HepG2 (cell line): ENCODE data around the gene COL8A2. TPM values are rescaled to one million over a fixed set of nuclear protein-coding genes. Genes with fewer than 3 reads are reported as not detected.

Experiments used
- AGO2 ChIP-seq: fragments of 200-400 bp; formaldehyde crosslinking; optimal IDR thresholded peaks from 2 replicates; pipeline ENCODE3; 2017; ENCODE audit warnings: mild to moderate bottlenecking, low read depth, low read length, moderate library complexity
- REPIN1 ChIP-seq: sonication (generic); formaldehyde crosslinking; IDR thresholded peaks from 2 replicates; pipeline ENCODE4 v1.8.0; 2022; ENCODE audit warnings: missing genetic modification reagents, low read depth, mild to moderate bottlenecking, borderline replicate concordance
- RFX3 ChIP-seq: IDR thresholded peaks from 2 replicates; pipeline ENCODE4 v1.6.1; 2016; ENCODE audit warnings: missing biosample characterization, missing genetic modification reagents
- SCMH1 ChIP-seq: sonication (generic); formaldehyde crosslinking; IDR thresholded peaks from 2 replicates; pipeline ENCODE4 v1.9.0; 2021; ENCODE audit warnings: missing genetic modification reagents, mild to moderate bottlenecking, borderline replicate concordance
- ZIK1 ChIP-seq: sonication (generic); formaldehyde crosslinking; IDR thresholded peaks from 2 replicates; pipeline ENCODE4 v1.5.0; 2020; ENCODE audit warnings: mild to moderate bottlenecking, low read depth, missing genetic modification reagents, borderline replicate concordance
- ZNF343 ChIP-seq: sonication (generic); formaldehyde crosslinking; IDR thresholded peaks from 2 replicates; pipeline ENCODE4 v1.4.0; 2020; ENCODE audit warnings: mild to moderate bottlenecking, missing genetic modification reagents
- ZNF446 ChIP-seq: sonication (generic); formaldehyde crosslinking; IDR thresholded peaks from 2 replicates; pipeline ENCODE4 v1.5.0; 2020; ENCODE audit warnings: mild to moderate bottlenecking, missing genetic modification reagents
- ZNF616 ChIP-seq: sonication (generic); formaldehyde crosslinking; IDR thresholded peaks from 2 replicates; pipeline ENCODE4 v1.5.0; 2020; ENCODE audit warnings: low read depth, mild to moderate bottlenecking, missing genetic modification reagents
- ZNF674 ChIP-seq: sonication (generic); formaldehyde crosslinking; IDR thresholded peaks from 2 replicates; pipeline ENCODE4 v1.5.0; 2020; ENCODE audit warnings: low read depth, mild to moderate bottlenecking, missing genetic modification reagents
- ZNF850 ChIP-seq: sonication (generic); formaldehyde crosslinking; conservative IDR thresholded peaks from 2 replicates; pipeline ENCODE4 v1.9.0; 2021; ENCODE audit warnings: mild to moderate bottlenecking, missing genetic modification reagents
- ZSCAN21 ChIP-seq: sonication (generic); formaldehyde crosslinking; IDR thresholded peaks from 2 replicates; pipeline ENCODE4 v1.8.0; 2022; ENCODE audit warnings: mild to moderate bottlenecking, missing genetic modification reagents, moderate library complexity, borderline replicate concordance
- polyA plus RNA-seq, 8 experiments: library from polyadenylated mRNA; depleted of rRNA in 3 of 8; stranded (reverse) in 7 of 8; unstranded in 1 of 8; fragments of >200 nt; fragmentation: Illumina TruSeq in 4 of 8; extraction: Trizol in 4 of 8; gene quantifications; 2 replicates each; pipeline versions ENCODE4 v1.2.1 to v1.2.3, GENCODE V29; 2011 to 2016; ENCODE audit warnings: low read depth in 4 of 8, missing spikeins in 1 of 8, mixed read lengths in 1 of 8; ENCODE audit not compliant: insufficient read depth in 1 of 8
- total RNA-seq, 5 experiments: library from RNA; depleted of rRNA; stranded (reverse); fragments of >200 nt; fragmentation: Illumina TruSeq; extraction: Trizol; gene quantifications; 2 replicates each; pipeline ENCODE4 v1.2.3, GENCODE V29; 2016; ENCODE audit warnings: low read depth in 1 of 5
- TF ChIP-seq, protein P1 (sequence below): sonication (generic); formaldehyde crosslinking; IDR thresholded peaks from 2 replicates; pipeline ENCODE4 v1.4.0; 2020; ENCODE audit warnings: mild to moderate bottlenecking, missing genetic modification reagents
- TF ChIP-seq, protein P2 (sequence below): sonication (generic); formaldehyde crosslinking; IDR thresholded peaks from 2 replicates; pipeline ENCODE4 v1.9.0; 2021; ENCODE audit warnings: missing genetic modification reagents, borderline replicate concordance
- TF ChIP-seq, protein P3 (sequence below): sonication (generic); formaldehyde crosslinking; conservative IDR thresholded peaks from 2 replicates; pipeline ENCODE4 v1.8.1; 2023; ENCODE audit warnings: missing genetic modification reagents
- TF ChIP-seq, protein P4 (sequence below): sonication (generic); formaldehyde crosslinking; IDR thresholded peaks from 2 replicates; pipeline ENCODE4 v1.5.0; 2020; ENCODE audit warnings: missing genetic modification reagents
- TF ChIP-seq, protein P5 (sequence below): sonication (generic); formaldehyde crosslinking; IDR thresholded peaks from 2 replicates; pipeline ENCODE4 v1.8.0; 2022; ENCODE audit warnings: low read depth, missing genetic modification reagents
- TF ChIP-seq, protein P6 (sequence below): sonication (generic); formaldehyde crosslinking; IDR thresholded peaks from 2 replicates; pipeline ENCODE4 v1.4.0; 2020; ENCODE audit warnings: missing genetic modification reagents, borderline replicate concordance
- TF ChIP-seq, protein P7 (sequence below): sonication (generic); formaldehyde crosslinking; conservative IDR thresholded peaks from 2 replicates; pipeline ENCODE4 v1.4.0; 2020; ENCODE audit warnings: missing genetic modification reagents

COL8A2 gene
- total and polyA plus RNA-seq, 2 of the 13 experiments (the other 11 are each of a cell fraction or from before 2014, with no cell fraction given) = 0.13 to 0.24 TPM

DNA sequence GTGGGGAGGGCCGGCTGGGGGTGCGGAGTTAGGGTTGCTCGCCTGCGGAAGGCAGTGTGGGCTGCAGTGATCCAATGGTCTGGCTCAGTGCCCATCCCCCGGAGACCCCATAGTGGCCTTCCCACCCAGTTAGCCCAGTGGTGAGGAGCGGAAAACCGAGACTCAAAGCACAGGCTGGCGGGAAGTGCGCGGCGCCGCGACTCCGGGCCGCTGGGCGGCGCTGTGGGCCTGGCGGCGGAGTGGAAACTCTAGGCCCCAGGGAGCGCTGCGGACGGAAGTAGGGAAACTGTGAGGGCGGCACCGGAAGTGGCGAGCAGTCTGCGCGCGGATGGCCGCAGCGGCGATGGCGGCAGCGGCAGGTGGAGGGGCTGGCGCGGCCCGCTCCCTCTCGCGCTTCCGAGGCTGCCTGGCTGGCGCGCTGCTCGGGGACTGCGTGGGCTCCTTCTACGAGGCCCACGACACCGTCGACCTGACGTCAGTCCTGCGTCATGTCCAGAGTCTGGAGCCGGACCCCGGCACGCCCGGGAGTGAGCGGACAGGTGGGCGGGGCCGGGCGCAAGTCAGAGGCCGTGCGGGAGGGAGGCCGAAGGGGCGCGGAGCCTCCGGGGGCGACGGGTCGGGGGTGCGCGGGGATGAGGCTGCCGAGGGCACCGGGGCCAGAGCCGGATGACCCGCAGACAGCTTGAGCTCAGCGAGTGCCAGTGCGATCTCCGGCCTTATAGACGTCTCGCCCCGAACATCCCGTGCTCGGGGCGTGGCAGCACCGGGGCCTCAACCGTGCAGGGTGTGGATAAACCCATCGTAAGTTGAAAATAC, 36.2 kb downstream of the COL8A2 start, which contains the start of gene ADPRS (continued):
- peak; percentile 96 for TF ChIP-seq ZNF446
- TF ChIP-seq AGO2 = peak; percentile 79
- TF ChIP-seq RFX3 = no peak
- TF ChIP-seq ZNF674 = no peak
- TF ChIP-seq, protein P1, sequence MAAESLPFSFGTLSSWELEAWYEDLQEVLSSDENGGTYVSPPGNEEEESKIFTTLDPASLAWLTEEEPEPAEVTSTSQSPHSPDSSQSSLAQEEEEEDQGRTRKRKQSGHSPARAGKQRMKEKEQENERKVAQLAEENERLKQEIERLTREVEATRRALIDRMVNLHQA (CRISPR knock-in tag) = peak; percentile 55; the same call in 1 of the 2 replicates
- TF ChIP-seq, protein P2, sequence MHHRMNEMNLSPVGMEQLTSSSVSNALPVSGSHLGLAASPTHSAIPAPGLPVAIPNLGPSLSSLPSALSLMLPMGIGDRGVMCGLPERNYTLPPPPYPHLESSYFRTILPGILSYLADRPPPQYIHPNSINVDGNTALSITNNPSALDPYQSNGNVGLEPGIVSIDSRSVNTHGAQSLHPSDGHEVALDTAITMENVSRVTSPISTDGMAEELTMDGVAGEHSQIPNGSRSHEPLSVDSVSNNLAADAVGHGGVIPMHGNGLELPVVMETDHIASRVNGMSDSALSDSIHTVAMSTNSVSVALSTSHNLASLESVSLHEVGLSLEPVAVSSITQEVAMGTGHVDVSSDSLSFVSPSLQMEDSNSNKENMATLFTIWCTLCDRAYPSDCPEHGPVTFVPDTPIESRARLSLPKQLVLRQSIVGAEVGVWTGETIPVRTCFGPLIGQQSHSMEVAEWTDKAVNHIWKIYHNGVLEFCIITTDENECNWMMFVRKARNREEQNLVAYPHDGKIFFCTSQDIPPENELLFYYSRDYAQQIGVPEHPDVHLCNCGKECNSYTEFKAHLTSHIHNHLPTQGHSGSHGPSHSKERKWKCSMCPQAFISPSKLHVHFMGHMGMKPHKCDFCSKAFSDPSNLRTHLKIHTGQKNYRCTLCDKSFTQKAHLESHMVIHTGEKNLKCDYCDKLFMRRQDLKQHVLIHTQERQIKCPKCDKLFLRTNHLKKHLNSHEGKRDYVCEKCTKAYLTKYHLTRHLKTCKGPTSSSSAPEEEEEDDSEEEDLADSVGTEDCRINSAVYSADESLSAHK (CRISPR knock-in tag) = no peak; the same call in 1 of the 2 replicates
- TF ChIP-seq, protein P3, sequence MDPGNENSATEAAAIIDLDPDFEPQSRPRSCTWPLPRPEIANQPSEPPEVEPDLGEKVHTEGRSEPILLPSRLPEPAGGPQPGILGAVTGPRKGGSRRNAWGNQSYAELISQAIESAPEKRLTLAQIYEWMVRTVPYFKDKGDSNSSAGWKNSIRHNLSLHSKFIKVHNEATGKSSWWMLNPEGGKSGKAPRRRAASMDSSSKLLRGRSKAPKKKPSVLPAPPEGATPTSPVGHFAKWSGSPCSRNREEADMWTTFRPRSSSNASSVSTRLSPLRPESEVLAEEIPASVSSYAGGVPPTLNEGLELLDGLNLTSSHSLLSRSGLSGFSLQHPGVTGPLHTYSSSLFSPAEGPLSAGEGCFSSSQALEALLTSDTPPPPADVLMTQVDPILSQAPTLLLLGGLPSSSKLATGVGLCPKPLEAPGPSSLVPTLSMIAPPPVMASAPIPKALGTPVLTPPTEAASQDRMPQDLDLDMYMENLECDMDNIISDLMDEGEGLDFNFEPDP (CRISPR knock-in tag) = no peak
- TF ChIP-seq ZNF343 (CRISPR knock-in tag) = no peak; the same call in 1 of the 2 replicates
- TF ChIP-seq SCMH1 (CRISPR knock-in tag) = no peak
- TF ChIP-seq, protein P4, sequence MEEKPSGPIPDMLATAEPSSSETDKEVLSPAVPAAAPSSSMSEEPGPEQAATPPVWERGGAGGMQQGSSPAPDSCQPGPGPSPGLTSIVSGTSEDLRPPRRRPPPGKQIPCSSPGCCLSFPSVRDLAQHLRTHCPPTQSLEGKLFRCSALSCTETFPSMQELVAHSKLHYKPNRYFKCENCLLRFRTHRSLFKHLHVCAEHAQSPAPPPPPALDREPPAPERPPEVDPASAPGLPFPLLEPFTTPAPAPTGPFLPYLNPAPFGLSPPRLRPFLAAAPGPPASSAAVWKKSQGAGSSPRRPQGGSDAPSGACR (CRISPR knock-in tag) = peak; percentile 99
- TF ChIP-seq ZNF850 = peak; percentile 90; the same call in 1 of the 2 replicates
- TF ChIP-seq, protein P5, sequence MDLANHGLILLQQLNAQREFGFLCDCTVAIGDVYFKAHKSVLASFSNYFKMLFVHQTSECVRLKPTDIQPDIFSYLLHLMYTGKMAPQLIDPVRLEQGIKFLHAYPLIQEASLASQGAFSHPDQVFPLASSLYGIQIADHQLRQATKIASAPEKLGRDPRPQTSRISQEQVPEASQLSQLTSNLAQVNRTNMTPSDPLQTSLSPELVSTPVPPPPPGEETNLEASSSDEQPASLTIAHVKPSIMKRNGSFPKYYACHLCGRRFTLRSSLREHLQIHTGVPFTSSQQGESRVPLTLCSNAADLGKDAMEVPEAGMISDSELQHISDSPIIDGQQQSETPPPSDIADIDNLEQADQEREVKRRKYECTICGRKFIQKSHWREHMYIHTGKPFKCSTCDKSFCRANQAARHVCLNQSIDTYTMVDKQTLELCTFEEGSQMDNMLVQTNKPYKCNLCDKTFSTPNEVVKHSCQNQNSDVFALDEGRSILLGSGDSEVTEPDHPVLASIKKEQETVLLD (CRISPR knock-in tag) = peak; percentile 73
- peak; percentile 94 for TF ChIP-seq ZNF616 (CRISPR knock-in tag)
- TF ChIP-seq, protein P6, sequence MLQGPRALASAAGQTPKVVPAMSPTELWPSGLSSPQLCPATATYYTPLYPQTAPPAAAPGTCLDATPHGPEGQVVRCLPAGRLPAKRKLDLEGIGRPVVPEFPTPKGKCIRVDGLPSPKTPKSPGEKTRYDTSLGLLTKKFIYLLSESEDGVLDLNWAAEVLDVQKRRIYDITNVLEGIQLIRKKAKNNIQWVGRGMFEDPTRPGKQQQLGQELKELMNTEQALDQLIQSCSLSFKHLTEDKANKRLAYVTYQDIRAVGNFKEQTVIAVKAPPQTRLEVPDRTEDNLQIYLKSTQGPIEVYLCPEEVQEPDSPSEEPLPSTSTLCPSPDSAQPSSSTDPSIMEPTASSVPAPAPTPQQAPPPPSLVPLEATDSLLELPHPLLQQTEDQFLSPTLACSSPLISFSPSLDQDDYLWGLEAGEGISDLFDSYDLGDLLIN = peak; percentile 96; the same call in 1 of the 2 replicates
- TF ChIP-seq REPIN1 = peak; percentile 92
- peak; percentile 93; the same call in 1 of the 2 replicates for TF ChIP-seq ZIK1 (CRISPR knock-in tag)
- TF ChIP-seq, protein P7, sequence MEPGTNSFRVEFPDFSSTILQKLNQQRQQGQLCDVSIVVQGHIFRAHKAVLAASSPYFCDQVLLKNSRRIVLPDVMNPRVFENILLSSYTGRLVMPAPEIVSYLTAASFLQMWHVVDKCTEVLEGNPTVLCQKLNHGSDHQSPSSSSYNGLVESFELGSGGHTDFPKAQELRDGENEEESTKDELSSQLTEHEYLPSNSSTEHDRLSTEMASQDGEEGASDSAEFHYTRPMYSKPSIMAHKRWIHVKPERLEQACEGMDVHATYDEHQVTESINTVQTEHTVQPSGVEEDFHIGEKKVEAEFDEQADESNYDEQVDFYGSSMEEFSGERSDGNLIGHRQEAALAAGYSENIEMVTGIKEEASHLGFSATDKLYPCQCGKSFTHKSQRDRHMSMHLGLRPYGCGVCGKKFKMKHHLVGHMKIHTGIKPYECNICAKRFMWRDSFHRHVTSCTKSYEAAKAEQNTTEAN = peak; percentile 61; the same call in 1 of the 2 replicates
- no peak for TF ChIP-seq ZSCAN21 (CRISPR knock-in tag)
